Measurements from ENCODE around the gene RXFP4. TPM values are rescaled to one million over a fixed set of nuclear protein-coding genes. Genes with fewer than 3 reads are reported as not detected.

Gene RXFP4
- total RNA-seq, 1 experiment from 2014 or later = not detected

DNA sequence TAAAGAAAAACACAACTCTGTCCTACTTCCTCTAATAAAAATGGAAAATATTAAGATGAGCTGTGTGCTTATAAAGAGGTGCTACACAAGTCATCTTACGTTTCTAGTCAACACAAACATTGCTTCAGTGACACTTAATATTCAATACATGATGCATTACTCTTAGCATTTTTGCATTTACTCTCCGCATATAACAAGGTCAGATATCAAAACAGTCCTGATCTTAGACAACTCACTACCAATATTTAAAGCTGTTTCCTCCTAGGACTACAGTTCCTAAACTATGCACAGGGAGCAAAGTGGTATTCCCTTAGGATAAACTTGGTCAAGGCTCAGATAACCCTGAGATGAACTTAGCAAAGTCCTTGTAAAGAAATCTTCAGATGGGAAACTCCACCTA, 42.5 kb upstream of the RXFP4 start:
- Histone ChIP-seq H3K79me2 (ENCODE audit: low read depth) (no peaks in the 10 kb centered on the region), H3K27ac (no peak overlapping the region), H3K27me3 (ENCODE audit: insufficient read depth, low read depth) (no peaks in the 10 kb centered on the region), H2AFZ (no peak overlapping the region), H3F3A (ENCODE audit: insufficient read depth, low read depth) (peaks cover 68% of the 10 kb centered on the region), H3K9me3 (ENCODE audit: insufficient read depth, low read depth) (no peaks in the 10 kb centered on the region), H4K20me1 (ENCODE audit: insufficient read depth) (peaks cover 5% of the 10 kb centered on the region; the same call in 1 of the 2 replicates), H3K4me1 (replicated peaks; ENCODE audit: insufficient read depth) (peaks cover 6% of the 10 kb centered on the region), H3K4me3 (no peak overlapping the region), H3K4me2 (no peak overlapping the region), H3K9me2 (ENCODE audit: insufficient read depth) (no peaks in the 10 kb centered on the region), H3K36me3 (ENCODE audit: low read depth) (peaks cover 36% of the 10 kb centered on the region)
- POLR2A ChIA-PET (ENCODE audit: unreplicated experiment) = interaction anchor here (0.7 kb wide), 1 partner anchor 100 kb away, joined by 4 read pairs; no protein-coding TSS in a partner anchor
- CTCF ChIA-PET = no interaction called here
- no TSS peak for BruUV-seq (replicated peaks)
- intact Hi-C loops (cut with micrococcal nuclease; ENCODE audit: unreplicated experiment) = no loop called here
- no peak for DNase-seq
- TF ChIP-seq, protein P1, sequence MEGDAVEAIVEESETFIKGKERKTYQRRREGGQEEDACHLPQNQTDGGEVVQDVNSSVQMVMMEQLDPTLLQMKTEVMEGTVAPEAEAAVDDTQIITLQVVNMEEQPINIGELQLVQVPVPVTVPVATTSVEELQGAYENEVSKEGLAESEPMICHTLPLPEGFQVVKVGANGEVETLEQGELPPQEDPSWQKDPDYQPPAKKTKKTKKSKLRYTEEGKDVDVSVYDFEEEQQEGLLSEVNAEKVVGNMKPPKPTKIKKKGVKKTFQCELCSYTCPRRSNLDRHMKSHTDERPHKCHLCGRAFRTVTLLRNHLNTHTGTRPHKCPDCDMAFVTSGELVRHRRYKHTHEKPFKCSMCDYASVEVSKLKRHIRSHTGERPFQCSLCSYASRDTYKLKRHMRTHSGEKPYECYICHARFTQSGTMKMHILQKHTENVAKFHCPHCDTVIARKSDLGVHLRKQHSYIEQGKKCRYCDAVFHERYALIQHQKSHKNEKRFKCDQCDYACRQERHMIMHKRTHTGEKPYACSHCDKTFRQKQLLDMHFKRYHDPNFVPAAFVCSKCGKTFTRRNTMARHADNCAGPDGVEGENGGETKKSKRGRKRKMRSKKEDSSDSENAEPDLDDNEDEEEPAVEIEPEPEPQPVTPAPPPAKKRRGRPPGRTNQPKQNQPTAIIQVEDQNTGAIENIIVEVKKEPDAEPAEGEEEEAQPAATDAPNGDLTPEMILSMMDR (conservative IDR thresholded peaks at IDR 0.05) = no peak
- no peak for TF ChIP-seq EZH2 (IDR thresholded peaks at IDR 0.05; ENCODE audit: low read depth)

DNA sequence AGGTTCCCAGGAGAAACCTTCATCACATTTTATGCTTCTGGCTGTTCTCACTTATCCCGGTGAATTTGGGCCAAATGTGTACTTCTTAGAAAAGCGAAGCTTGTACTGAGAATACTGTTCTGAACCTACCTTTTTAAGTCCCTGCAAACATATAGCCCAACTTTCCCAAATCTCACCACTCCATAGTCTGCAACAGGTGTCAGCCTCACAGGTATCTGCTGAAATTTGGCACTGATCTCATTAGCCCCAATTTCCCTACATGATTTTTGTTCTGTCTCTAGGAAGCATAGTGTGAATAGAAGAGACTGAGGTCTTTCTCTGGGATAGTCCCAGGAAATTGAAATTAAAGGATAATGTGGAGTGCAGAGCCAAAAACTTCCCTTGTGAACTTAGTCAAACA, 41.8 kb upstream of the RXFP4 start:
- Histone ChIP-seq H3K4me2 (no peak overlapping the region), H3K4me1 (replicated peaks; ENCODE audit: insufficient read depth) (no peaks in the 10 kb centered on the region), H3K36me3 (ENCODE audit: low read depth) (peaks cover 44% of the 10 kb centered on the region), H3K79me2 (ENCODE audit: low read depth) (no peaks in the 10 kb centered on the region), H3K9me3 (ENCODE audit: insufficient read depth, low read depth) (no peaks in the 10 kb centered on the region), H3K27ac (no peak overlapping the region), H2AFZ (no peak overlapping the region), H3K4me3 (no peak overlapping the region), H3F3A (ENCODE audit: insufficient read depth, low read depth) (peaks cover 60% of the 10 kb centered on the region), H3K9me2 (ENCODE audit: insufficient read depth) (no peaks in the 10 kb centered on the region), H3K27me3 (ENCODE audit: insufficient read depth, low read depth) (no peaks in the 10 kb centered on the region), H4K20me1 (ENCODE audit: insufficient read depth) (peaks cover 5% of the 10 kb centered on the region; the same call in 1 of the 2 replicates)
- intact Hi-C loops (cut with micrococcal nuclease; ENCODE audit: unreplicated experiment) = no loop called here
- ChIA-PET POLR2A (ENCODE audit: unreplicated experiment) (no interaction called here), CTCF (no interaction called here)
- no peak for DNase-seq
- TF ChIP-seq, protein P1 (conservative IDR thresholded peaks at IDR 0.05) = no peak
- no peak for TF ChIP-seq EZH2 (IDR thresholded peaks at IDR 0.05; ENCODE audit: low read depth)
- BruUV-seq (replicated peaks) = no TSS peak

DNA sequence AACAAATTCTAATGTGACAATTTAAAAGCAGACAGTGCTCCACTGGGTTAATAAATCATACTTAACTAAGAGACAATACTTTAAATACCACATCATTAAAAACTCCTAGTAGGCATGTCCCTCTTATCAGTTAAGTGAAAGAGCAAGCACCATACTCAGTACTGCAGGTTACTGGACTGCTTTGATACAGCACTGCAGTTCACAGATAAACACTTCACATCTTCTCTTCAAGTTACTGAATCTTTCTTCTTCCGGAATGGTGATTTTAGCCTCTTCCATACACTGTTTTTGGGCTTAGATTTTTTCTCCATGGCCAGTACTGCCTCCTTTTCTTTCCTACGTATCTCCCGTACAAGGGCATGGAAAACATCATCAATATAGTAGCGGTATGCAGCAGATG, 41.3 kb upstream of the RXFP4 start:
- H3F3A ChIP-seq (ENCODE audit: insufficient read depth, low read depth) = peaks cover 58% of the 10 kb centered on the region
- intact Hi-C loops (cut with micrococcal nuclease; ENCODE audit: unreplicated experiment) = no loop called here
- no peaks in the 10 kb centered on the region for H3K79me2 ChIP-seq (ENCODE audit: low read depth)
- no peaks in the 10 kb centered on the region for H3K9me3 ChIP-seq (ENCODE audit: insufficient read depth, low read depth)
- no peaks in the 10 kb centered on the region for H3K4me1 ChIP-seq (replicated peaks; ENCODE audit: insufficient read depth)
- POLR2A ChIA-PET (ENCODE audit: unreplicated experiment) = no interaction called here
- no TSS peak for BruUV-seq (replicated peaks)
- TF ChIP-seq, protein P1 (conservative IDR thresholded peaks at IDR 0.05) = no peak
- TF ChIP-seq EZH2 (IDR thresholded peaks at IDR 0.05; ENCODE audit: low read depth) = no peak
- H4K20me1 ChIP-seq (ENCODE audit: insufficient read depth) = peaks cover 5% of the 10 kb centered on the region; the same call in 1 of the 2 replicates
- CTCF ChIA-PET = no interaction called here
- no peak overlapping the region for H3K4me3 ChIP-seq
- H3K4me2 ChIP-seq = no peak overlapping the region
- H3K36me3 ChIP-seq (ENCODE audit: low read depth) = peaks cover 49% of the 10 kb centered on the region
- H3K27ac ChIP-seq = no peak overlapping the region
- no peak overlapping the region for H2AFZ ChIP-seq
- no peaks in the 10 kb centered on the region for H3K27me3 ChIP-seq (ENCODE audit: insufficient read depth, low read depth)
- DNase-seq = no peak
- no peaks in the 10 kb centered on the region for H3K9me2 ChIP-seq (ENCODE audit: insufficient read depth)
